Epithelial cell of esophagus (primary cell): ENCODE data around the gene ETV6.

Experiments
- DNase-seq: peaks from one replicate; pipeline ENCODE4 v3.0.0; 2010; ENCODE audit warnings: low read depth
- H3K4me3 ChIP-seq: 2 replicates; pipeline ENCODE4 v1.5.1; 2011; ENCODE audit warnings: mild to moderate bottlenecking, low read length, control low read depth
- CTCF ChIP-seq: IDR thresholded peaks from 2 replicates; pipeline ENCODE4 v1.5.1; 2011; ENCODE audit warnings: low read depth, mild to moderate bottlenecking, low read length, control low read depth, inconsistent platforms; ENCODE audit not compliant: insufficient read depth; ENCODE audit errors: missing control alignments

The ETV6 gene

DNA sequence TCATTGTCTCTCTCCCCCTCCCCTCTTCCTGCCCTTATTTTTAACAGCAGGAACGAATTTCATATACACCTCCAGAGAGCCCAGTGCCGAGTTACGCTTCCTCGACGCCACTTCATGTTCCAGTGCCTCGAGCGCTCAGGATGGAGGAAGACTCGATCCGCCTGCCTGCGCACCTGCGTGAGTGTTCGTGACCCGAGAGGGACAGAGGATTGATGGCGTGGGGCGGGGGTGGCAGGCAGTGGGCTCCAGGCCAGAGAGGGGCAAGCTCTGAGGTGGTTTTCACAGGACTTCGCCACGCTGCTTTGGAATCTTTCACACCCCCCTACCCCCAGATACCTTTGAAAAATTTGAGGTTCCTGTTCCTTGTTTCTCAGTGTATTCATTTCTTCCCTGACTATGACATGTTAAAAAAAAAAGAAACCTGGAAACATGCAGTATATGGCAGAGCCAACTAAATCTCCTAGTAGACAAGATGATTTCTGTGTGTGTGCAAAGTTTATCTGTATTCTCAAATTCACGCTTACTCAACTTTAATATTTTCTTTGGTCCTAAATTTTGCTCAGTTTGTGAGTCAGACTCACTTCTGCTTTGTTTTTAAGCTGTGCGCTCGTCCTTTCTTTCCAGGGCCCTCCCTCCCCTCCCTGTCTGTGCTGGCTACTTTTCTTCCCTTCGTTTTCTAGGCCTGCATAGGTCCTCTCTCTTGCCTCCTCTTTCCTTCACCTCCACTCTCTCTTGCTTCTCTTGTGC lies 103.1 kb downstream of the ETV6 start:
- DNase-seq: no peak
- no peak for TF ChIP-seq CTCF
- H3K4me3 ChIP-seq: no peak overlapping the region

GRCh38 chr12:11753150-11753499 lies 103.7 kb downstream of the ETV6 start:
- H3K4me3 ChIP-seq: no peak overlapping the region
- DNase-seq: no peak
- no peak for TF ChIP-seq CTCF

DNA sequence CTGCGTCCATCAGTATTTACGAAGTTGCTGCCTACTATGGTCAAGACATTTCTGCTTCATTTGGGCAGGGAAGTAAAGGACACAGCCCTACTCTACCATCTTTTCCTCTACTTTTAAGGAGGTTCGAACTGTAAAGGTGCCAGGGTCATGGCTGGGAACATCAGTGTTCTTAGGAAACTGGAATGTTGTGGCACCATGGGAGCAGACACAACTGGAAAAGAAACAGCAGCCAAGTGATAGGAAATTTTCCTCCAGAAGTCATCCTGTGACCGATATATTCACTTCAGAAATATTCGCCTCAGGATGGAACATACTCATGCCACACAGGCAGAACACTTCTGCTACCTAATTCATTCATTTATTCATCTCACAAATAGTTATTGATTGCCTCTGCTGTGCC lies 104.4 kb downstream of the ETV6 start:
- no peak overlapping the region for H3K4me3 ChIP-seq
- no peak for TF ChIP-seq CTCF
- no peak for DNase-seq

- TF ChIP-seq CTCF: no peak
- DNase-seq: no peak
- no peak overlapping the region for H3K4me3 ChIP-seq
Measured at GRCh38 chr12:11754256-11754655, 104.8 kb downstream of the ETV6 start.

- no peak overlapping the region for H3K4me3 ChIP-seq
- TF ChIP-seq CTCF: no peak
Measured at GRCh38 chr12:11755302-11755930, 105.9 kb downstream of the ETV6 start.

GRCh38 chr12:11756022-11756421 lies 106.5 kb downstream of the ETV6 start:
- no peak overlapping the region for H3K4me3 ChIP-seq
- TF ChIP-seq CTCF: no peak
- no peak for DNase-seq

More at GRCh38 chr12:11755302-11755930, 105.9 kb downstream of the ETV6 start:
- DNase-seq: no peak

DNA sequence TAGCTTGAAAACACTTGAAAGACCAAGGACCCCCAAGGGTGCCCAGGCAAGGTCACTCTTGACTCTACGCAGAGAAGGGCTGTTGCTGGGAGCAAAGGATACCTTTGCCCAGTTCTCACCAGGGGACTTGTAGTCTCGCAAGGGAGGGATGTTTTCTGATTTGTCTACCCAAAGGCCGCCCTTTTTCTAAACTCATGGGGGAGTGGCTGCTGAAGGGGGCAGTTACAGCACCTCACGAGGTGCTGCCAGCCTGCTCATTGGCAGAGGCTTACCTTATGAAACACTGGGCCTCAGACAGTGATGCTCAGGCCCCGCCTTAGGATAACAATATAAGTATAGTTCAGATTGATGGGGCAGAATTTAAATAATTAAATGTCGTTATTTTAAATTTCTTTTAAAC lies 107.0 kb downstream of the ETV6 start:
- DNase-seq: no peak
- TF ChIP-seq CTCF: no peak
- no peak overlapping the region for H3K4me3 ChIP-seq
